NCI-H1092 (cell line): ENCODE measurements around the gene MAPK9.
"Not testable (repeated sequence)": the region's sequence is repeated elsewhere in the genome, so short reads cannot be mapped to it uniquely, and the experiment has no call there.

ENCODE experiments used
- DNase-seq: peaks from one replicate; lab custom pipeline; 2025; lab: John Stamatoyannopoulos, UW

Gene MAPK9

DNA sequence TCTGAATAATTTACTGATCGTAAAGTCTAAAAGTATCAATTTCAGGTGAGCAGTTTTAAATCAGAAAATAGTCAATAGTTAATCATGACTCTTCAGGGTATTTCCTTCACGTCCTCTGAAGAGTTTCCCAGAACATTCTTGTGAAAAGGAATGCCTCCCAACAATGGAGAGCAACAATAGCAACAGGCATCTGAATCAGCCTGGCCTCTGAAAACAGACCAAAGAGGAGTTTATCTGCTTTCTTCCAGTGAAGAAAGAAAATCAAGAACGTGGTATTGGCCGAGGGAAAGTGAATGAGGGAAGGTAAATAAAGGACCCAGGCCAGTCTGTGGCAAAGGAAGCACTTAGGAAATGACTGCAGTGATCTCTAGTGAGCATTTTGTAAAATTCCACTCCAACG, 56.8 kb downstream of the MAPK9 start:
- no peak for DNase-seq

DNA sequence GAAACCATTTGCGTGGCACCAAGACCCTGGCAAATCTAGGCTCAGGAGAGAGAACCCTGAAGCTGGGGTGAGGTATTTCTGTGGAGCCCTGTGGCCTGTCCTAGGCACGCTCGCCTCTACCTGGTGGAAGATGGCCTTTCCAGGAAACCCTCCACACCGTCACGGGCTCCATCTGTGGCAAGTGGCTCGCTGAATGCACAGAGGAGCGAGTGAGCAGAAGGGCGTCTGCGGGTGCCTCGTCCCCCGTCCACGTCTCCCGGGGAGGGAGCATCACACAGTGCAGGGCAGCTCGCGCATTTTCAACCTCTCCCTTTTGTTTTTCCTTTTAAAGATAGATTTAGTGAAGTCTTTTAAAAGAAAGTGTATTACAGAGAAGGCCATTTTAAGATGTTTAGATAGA, 57.6 kb downstream of the MAPK9 start:
- no peak for DNase-seq

DNA sequence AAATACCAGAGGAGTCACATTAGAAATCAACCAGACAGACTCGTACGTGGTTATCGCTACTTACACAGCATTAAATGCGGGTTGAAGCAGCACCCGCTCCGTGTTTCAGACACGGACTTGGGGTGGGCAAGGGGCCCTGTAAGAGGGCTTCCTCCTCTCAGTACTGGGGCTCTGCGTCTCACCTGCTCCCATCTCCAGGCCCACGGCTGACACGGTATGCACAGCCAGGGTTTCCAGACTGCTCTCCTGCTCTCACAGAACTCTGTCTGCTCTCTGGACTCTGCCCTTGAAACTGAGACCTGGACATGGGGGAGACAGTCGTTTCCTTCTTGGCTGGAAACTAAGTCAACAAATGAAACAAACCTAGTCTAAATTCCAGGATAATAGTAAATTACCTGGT, 58.2 kb downstream of the MAPK9 start:
- no peak for DNase-seq

DNA sequence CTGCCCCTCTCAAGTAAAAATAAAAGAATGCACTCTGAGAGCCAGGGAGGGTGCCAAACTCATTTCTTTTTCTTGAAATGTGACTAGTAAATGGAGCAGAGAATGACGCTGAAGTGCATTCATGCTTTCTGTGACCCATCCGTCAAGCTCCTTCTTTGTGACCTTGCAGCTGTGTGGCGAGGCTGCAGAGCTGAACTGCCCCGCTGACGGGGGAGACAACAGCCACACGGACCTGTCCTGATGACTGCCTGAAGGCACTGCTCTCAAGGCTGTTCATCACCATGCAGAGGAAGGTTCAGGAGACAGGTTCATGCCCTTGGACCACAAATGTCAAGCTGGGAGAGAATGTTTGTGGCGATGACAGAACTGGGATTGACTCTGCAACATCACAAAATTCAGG, 61.9 kb downstream of the MAPK9 start:
- DNase-seq: no peak

DNA sequence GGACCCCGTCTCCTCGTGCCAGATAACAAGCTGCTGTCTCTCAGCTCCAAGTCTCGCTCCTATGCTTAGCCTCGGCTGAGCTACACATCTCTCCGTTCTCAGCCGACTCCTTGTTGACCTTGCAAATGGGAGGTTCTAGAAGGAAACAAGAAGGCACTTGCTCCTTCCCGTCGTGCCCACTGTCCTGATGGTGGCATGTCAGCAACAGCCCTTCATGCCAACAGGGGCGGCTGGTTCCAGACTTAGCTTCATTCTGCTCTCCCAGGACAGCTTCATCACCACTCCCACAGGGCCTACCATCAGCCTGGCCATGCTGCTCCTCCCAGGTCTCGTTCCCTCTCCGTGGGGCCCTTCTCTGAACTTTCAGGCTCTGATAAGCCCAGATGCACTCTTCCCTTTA, 69.8 kb downstream of the MAPK9 start:
- no peak for DNase-seq

DNA sequence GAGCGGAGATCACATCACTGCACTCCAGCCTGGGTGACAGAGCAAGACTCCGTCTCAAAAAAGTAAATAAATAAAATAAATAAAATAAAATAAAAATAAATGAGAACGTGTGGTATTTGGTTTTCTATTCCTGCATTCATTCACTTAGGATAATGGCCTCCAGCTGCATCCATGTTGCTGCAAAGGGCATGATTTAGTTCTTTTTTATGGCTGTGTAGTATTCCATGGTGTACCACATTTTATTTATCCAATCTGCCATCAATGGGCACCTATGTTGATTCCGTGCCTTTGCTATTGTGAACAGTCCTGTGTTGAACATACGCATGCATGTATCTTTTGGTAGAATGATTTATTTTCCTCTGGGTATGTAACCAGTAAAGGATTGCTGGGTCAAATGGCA, 74.1 kb downstream of the MAPK9 start:
- no peak for DNase-seq

DNA sequence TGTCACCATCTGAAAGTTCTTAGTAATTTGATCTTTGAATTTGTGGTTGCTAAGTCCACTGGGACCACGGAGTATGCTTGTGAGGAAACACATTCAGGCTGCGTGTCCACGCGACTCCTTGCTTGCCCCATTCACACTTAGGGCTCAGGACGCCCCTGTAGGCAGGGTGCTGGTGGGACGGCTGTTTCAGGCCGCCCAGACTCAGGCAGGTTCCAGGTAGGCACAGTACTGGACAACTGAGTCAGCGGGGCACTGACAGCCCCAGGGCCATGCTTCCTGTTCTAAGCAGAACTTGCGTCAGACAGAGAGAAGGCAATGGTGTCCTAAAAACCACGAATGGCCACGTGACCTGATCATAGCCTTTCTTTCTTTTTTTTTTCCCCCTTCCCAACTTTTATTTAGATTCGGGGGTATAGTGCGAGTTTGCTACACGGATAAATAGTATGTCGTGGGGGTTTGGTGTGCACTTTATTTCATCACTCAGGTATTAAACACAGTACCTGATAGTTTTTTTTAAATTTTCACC, 75.2 kb downstream of the MAPK9 start:
- no peak for DNase-seq

DNA sequence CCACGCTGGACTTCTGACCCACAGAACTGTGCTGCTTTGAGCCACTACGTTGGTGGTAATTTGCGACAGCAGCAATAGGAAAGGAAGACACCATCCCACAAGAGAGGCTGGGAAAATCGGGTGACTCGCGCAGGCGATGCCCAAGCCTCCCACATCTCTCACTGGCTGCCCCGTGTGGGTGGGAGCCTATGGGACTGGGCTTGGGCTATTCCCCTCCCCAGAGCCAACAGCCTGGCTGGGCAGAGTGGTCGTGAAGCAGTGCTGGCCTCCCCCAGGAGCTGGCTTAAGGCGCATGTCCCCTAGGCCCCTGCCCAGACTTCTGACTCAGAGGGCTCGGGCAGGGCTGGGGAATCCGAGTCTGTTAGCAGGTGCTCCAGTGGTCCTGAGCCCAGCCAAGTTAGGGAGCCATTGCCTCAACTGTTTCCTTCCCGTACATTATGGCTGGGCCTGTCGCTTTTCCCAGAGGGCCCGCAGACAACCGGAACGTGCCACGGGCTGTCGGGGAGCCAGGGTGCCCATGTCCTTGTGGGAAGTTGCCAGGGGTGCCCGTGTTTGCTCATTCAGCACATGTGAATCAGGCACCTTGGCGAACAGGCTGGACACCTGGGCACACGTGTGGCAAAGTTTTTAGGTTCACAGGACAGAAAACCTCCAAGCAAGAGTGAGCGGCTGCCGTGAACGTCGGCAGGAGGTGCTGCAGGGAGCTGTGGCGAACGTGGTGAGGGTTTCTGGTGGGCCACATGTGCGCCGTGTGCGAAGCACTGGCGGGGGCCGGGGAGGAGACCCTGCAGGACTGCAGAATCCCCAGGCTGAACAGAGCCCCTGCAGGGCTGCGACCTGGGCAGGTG, 75.9 kb downstream of the MAPK9 start:
- no peak for DNase-seq

DNA sequence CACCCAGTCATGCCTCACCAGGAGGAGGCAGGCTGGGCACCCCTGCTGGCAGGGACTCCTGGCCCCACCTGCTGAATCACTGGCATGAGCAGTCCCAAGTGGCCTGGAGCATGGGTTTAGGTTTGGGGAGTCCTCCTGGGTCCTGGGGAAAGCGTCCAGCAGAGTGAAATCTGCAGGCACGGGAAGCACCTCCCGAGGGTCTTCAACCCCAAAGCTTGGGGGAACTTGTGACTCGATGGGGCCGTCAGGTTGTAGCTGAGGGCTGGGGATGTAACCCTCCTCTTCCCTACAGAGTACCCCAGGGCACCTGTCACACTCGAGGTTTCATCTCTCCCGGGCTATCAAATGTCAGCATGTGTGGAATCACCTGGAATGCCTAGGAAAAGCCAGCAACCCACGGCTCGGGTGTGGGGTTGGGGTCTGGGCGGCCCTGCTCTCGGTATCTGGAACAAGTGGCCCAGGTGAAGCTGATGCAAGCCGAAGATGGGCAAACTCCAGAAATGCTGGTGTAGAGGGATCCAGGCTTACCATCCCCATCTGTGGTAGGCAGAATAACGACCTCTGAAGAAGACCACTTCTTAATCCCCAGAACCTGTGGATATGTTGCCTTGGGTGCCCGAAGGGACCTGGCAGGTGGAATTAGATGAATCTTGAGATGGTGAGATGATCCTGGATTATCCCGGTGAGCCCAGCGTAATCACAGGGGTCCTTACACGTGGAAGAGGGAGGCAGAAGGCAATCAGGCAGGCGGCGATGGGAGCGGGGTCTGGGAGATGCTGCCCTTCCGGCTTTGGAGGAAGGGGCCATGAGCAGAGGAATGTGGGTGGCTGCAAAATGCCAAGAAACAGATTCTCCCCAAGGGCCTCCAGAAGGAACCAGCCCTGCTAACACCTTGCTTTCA, 76.8 kb downstream of the MAPK9 start:
- no peak for DNase-seq

DNA sequence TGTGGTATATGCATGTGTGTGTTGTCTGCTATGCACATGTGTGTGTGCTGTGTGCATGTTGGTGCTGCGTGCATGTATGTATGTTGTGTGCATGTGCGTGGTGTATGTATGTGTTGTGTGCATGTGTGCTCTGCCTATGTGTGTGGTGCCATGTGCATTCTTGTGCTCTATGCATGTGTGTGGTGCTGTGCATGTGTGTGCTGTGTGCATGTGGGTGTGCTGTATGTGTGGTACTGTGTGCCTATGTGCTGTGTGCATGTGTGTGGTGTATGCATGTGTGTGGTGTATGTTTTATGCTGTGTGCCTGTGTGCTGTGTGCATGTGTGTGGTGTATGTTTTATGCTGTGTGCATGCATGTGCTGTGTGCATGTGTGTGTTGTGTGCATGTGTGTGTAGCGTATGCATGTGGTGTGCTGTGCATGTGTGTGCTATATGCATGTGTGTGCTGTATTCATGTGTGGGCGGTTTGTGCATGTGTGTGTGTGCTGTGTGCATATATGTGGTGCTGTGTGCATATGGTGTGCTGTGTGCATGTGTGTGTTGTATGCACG, 78.2 kb downstream of the MAPK9 start:
- no peak for DNase-seq

DNA sequence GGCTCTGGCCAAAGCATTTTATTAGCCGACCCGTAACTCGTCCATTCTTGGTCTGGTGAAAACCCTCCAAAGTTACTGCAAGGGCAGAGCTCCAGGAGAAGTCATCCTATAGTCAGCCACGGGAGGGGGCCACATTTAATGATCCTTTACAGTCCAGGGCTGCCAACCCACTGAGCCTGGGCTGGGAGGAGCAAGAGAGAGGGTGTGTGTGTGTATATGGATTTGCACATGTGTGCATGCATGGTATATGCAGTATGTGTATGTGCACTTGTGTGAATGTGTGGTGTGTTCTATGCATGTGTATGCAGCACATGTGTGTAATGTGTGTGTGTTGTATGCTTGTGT, 78.7 kb downstream of the MAPK9 start:
- no peak for DNase-seq

DNA sequence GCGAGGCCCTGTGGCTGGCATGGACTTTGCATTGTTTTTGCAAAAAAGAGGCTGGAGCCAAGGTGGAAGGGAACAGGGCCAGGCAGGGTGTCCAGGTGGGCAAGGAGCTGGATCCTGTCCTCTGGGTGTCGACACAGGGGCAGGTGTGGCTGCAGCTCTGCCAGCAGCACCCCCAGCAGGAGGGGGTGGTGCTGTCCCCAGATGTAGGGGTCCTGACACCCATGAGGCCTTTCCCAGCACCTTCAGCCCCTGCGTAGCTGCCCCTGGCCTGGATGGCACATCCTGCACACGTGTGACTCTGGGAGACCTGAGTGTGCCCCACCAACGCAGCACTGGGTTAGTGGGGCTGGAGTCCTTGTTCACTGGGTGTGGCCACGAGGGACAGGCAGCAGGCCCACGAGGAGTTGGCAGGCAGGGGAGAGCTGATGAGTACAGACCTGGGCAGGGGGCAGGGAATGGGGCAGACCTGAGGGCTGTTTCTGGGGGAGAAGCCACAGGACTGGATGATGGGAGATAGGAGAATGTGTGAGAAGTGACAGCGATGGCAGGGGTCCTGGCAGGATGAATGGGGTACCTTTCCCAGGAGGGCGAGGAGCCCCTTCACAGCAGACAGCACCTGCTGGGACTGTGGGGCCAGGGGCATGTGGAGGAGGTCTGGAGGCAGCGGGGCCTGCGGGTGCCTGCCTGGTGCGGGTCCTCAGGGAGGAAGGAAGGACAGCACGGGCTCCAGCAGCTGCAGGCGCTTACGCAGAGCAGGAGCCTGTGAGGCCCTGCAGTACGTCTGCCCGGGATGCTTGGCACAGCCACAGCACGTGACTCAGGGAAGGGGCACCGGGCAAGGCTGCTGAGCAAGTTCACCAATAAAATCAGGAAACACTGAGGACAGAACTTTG, 79.3 kb downstream of the MAPK9 start:
- no peak for DNase-seq

DNA sequence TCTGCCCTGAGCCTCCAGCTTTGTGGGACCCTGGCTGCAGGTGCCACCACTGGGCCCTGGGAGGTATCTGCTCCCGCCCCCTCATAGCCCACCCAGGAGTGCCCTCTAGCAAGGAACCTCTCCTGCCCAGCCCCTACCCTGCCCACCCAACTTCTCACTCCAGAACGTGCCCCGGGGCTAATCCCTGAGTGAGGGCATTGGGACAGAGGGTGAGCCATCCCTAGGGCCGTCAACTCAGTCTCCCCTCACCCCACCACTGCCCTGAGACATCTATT, 80.2 kb downstream of the MAPK9 start:
- no peak for DNase-seq

DNA sequence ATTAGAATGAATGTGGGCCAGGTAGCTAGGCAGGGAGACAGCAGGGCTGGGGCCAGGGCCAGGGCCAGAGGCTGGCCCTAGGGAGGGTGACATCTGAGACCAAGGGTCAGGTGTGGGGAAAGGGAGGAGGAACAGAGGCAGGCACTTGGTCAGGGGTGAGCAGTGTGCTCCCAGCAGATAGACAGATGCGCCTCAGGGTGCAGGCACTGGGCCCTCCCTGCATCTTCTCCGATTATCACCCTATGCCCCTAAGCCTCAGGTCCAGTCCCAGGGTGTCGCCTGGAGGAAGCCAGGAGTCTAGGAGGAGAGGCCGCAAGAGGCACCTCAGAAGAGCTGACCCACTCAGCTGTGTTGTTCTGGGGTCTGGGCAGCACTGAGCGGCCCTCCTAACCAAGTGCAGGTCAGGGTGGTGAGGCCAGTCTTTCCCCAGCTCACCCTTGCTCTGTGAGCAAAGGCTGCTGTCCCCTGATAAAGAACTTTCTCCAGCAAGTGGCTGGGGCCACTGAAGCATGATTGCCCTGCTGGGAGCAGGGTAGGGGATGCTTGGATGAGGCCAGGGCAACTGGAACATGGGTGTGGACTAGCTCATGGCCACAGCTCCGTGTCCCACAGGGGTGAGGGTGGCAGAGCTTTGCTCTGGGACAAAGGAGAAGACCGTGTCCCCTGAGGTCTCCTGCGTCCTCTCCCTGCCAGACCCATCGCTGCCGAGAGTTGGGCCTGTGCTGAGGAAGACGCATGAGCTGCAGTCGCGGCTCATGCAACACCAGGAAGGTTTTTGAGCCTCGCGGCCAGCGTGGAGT, 80.7 kb downstream of the MAPK9 start:
- no peak for DNase-seq

DNA sequence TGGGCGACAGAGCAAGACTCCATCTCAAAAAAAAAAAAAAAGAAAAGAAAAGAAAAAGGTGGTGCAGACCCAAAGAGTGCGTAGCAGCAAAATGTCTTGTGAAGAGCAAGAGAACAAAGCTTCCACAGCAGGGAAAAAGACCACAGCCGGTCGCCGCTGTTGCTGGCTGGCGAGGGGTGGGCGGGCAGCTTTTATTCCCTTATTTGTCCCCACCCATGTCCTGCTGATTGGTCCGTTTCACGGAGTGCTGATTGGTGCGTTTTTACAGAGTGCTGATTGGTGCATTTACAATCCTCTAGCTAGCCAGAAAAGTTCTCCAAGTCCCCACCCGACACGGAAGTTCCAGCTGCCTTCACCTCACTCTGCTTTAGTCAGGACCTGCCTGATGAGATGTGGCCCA, 81.8 kb downstream of the MAPK9 start:
- DNase-seq: not testable (repeated sequence)

DNA sequence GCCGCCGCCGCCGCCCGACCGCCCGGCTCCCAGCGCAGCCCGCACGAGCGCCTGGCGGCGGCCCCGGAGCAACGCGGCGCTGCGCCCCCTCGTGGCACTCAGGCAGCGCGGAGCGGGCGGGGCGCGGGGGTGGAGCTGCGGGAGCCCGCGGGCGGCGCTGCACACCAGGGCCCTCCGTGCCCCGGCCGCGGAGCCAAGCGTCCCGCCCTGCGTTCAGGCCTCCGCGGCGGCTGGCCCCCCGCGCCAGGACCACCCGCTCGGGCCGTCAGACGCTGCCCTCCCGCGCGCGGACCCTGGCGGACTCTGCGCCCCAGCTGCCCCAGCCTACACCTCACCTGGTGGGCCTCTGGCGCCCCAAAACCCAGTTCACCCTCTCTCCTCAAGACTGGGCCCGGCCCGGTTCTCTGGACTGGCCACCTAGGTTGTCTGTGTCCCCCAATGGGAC, 82.7 kb downstream of the MAPK9 start, which contains the start of gene RASGEF1C:
Gene RASGEF1C, minus strand, starts transcription at position 75 of the 445 bp plus-strand sequence. CDS start 71,159 bp downstream, outside the sequence.
- DNase-seq: peak; percentile 23

DNA sequence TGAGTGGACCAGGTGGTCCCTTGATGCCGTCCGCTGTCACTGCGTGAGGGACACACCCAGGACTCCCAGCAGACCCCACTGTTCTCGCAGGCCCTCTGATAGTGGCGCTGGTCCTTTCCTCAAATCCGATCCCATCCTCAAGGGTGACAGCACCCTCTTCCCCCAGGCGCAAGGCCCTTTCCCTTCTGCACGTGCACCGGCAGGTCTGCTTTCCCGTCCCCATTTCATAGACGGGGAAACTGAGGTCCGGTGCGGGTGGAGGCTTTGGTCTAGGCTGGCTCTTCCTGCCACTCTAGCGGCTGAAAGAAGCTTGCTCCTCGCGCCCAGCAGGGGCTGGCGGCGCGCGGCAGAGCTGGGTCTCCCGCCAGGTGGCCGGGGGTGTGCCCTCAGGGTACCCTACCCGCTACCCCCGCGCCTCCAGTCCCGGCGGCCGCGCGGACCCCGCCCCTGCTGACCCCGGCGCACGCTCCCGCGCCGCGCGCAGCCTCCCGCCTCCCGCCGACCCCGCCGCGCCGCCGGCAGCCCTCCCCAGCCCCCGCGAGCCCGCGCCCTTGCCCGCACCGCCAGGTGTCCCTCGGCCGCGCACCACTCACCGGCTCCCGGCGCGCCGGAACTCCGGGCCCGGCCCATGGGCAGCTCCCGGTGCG, 83.3 kb downstream of the MAPK9 start:
- DNase-seq: no peak

DNA sequence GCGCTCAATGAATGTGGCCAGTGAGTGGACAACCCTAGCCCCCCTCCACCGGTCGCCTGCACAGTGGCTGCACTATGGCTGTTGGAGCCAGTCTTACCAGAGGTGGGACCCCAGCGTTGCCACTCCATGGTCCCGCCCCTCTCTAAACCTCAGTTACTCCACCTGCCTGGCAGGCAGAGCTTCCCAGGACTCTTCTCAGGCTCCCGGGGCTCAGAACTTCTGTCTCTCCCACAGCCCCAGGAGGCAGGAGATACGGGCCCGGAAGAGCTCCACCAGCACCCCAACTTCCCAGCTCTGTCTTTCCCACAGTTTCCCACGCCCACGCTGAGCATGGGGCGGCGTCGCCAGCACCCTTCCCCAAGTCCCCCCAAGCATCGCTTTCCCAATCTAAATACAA, 83.8 kb downstream of the MAPK9 start:
- no peak for DNase-seq

DNA sequence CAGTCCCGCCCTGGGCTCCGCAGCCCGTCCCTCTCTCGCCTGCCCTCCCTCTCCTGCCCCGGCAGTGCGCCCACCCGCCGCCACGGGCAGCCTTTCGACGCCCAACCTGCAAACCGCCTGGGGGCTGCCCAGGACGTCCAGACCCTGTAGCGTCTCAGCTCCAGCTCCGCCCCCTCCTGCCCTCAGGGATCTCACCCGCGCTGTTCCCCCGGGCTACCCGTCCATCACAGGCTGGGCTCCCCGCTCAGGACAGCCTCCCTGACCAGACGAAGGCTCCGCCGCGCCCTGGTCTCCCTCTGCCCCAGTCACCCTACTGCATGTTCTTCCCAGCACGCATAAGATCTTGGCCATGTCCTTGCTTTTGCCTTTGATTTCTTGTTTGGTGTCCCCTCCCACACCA, 84.3 kb downstream of the MAPK9 start:
- DNase-seq: no peak

DNA sequence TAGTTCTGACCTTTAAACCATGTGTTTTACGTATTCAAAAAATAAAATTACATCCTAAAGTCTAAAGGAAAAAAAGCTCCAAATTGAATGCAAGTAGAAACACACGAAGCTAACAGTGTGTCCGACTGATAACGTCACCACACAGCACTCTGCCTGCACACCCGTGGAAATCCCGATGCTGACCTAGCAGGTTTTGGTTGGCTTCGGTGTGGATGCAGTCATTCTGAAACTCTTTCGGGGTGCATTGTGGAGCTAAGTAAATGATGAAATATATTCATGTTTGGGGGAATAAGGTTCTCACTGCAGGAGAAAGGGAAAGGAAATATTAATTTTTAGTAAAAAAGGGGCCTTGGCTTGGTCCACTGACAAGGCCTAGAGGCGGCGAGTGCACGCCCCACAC, 84.9 kb downstream of the MAPK9 start:
- DNase-seq: no peak
